PC-9 (cell line): Measurements from ENCODE around the gene FGF3. TPM values are rescaled to one million over a fixed set of nuclear protein-coding genes. Genes with fewer than 3 reads are reported as not detected.

Source experiments
- BruUV-seq: library from RNA; stranded (reverse); fragments of 400-500 nt; replicated peaks from 2 replicates; lab custom pipeline; 2021; lab: Mats Ljungman, UMichigan
- CTCF ChIA-PET: fragments of 300-600 bp; sonication (Branson Sonifier 250); formaldehyde crosslinking; loops from one replicate; lab custom pipeline; 2022; ENCODE audit warnings: antibody characterized with exemption; lab: Charles Lee
- POLR2A ChIA-PET: fragments of 300-600 bp; sonication (Branson Sonifier 250); formaldehyde crosslinking; loops from one replicate; lab custom pipeline; 2022; ENCODE audit warnings: antibody characterized with exemption; ENCODE audit not compliant: unreplicated experiment; lab: Charles Lee
- DNase-seq, 2 experiments: peaks; one replicate each; pipeline versions ENCODE4 v3.0.0 to v3.0.0-alpha.2; 2015 to 2022; ENCODE audit warnings: mixed read lengths in 1 of 2
- H2AFZ ChIP-seq: fragments of 200-600 bp; sonication (generic); 2 replicates; pipeline ENCODE4 v1.8.1; 2017; ENCODE audit warnings: antibody characterized with exemption
- H3F3A ChIP-seq: fragments of 200-600 bp; sonication (generic); 2 replicates; pipeline ENCODE4 v1.8.1; 2017; ENCODE audit warnings: antibody characterized with exemption, mild to moderate bottlenecking, low read depth; ENCODE audit not compliant: insufficient read depth
- H3K27ac ChIP-seq: fragments of 200-600 bp; sonication (generic); 2 replicates; pipeline ENCODE4 v1.6.1; 2016; ENCODE audit warnings: mixed run types
- H3K27me3 ChIP-seq: fragments of 200-600 bp; sonication (generic); 2 replicates; pipeline ENCODE4 v1.6.1; 2016; ENCODE audit warnings: low read depth, mixed run types; ENCODE audit not compliant: insufficient read depth
- H3K36me3 ChIP-seq: fragments of 200-600 bp; sonication (generic); 2 replicates; pipeline ENCODE4 v1.6.1; 2016; ENCODE audit warnings: low read depth, mixed run types
- H3K4me1 ChIP-seq: fragments of 200-600 bp; sonication (generic); replicated peaks from 2 replicates; pipeline ENCODE4 v1.6.1; 2016; ENCODE audit warnings: mixed run types; ENCODE audit not compliant: insufficient read depth
- H3K4me2 ChIP-seq: fragments of 200-600 bp; sonication (generic); 2 replicates; pipeline ENCODE4 v1.6.1; 2017; ENCODE audit warnings: mixed run types
- H3K4me3 ChIP-seq: fragments of 200-600 bp; sonication (generic); 2 replicates; pipeline ENCODE4 v1.6.1; 2016; ENCODE audit warnings: mixed run types
- H3K79me2 ChIP-seq: fragments of 200-600 bp; sonication (generic); 2 replicates; pipeline ENCODE4 v1.6.1; 2017; ENCODE audit warnings: low read depth, mixed run types
- H3K9me2 ChIP-seq: fragments of 200-600 bp; sonication (generic); 2 replicates; pipeline ENCODE4 v1.8.1; 2017; ENCODE audit warnings: mild to moderate bottlenecking; ENCODE audit not compliant: insufficient read depth
- H3K9me3 ChIP-seq: fragments of 200-600 bp; sonication (generic); 2 replicates; pipeline ENCODE4 v1.8.1; 2016; ENCODE audit warnings: low read depth; ENCODE audit not compliant: insufficient read depth
- H4K20me1 ChIP-seq: fragments of 200-600 bp; sonication (generic); 2 replicates; pipeline ENCODE4 v1.8.1; 2017; ENCODE audit not compliant: insufficient read depth
- EZH2 ChIP-seq: fragments of 200-600 bp; sonication (generic); IDR thresholded peaks from 2 replicates; pipeline ENCODE4 v1.8.0; 2017; ENCODE audit warnings: antibody characterized with exemption, low read depth
- intact Hi-C: fragments of 100-400 bp; cut with micrococcal nuclease; formaldehyde crosslinking; loops from one replicate; pipeline ENCODE4 v1.10.0; 2022; ENCODE audit not compliant: unreplicated experiment
- total RNA-seq: library from RNA; stranded (reverse); gene quantifications from 2 replicates; pipeline ENCODE4 v1.2.3, GENCODE V29; 2021
- TF ChIP-seq, protein P1 (sequence below): fragments of 200-600 bp; sonication (generic); conservative IDR thresholded peaks from 2 replicates; pipeline ENCODE4 v1.6.1; 2017; ENCODE audit warnings: mixed run types, antibody characterized with exemption, mild to moderate bottlenecking, moderate library complexity

FGF3 gene
- total RNA-seq, 1 experiment from 2014 or later, result not detected

DNA sequence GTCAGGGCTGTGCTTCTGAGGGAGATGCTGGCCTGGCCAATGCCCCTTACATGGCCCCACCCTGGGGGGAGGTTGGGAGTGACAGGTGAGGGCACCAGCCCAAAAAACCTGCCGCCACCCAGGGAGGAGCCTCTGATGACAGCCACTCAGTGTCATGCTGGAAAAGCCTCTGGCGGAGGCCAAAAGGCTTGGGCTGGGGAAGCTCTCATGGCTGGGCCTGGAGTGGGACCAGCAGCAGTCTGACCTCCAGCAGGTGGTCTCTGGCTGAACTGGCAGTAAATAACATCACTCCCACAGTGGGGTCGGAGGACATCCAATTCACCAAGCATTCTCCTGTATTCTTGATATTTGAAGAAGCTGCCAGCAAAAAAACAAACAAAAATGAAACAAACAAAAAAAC lies 20.1 kb downstream of the FGF3 start:
- H3K27ac ChIP-seq, result no peak overlapping the region
- ChIA-PET CTCF (no interaction called here), POLR2A (no interaction called here)
- TF ChIP-seq, protein P1, sequence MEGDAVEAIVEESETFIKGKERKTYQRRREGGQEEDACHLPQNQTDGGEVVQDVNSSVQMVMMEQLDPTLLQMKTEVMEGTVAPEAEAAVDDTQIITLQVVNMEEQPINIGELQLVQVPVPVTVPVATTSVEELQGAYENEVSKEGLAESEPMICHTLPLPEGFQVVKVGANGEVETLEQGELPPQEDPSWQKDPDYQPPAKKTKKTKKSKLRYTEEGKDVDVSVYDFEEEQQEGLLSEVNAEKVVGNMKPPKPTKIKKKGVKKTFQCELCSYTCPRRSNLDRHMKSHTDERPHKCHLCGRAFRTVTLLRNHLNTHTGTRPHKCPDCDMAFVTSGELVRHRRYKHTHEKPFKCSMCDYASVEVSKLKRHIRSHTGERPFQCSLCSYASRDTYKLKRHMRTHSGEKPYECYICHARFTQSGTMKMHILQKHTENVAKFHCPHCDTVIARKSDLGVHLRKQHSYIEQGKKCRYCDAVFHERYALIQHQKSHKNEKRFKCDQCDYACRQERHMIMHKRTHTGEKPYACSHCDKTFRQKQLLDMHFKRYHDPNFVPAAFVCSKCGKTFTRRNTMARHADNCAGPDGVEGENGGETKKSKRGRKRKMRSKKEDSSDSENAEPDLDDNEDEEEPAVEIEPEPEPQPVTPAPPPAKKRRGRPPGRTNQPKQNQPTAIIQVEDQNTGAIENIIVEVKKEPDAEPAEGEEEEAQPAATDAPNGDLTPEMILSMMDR, result no peak
- TF ChIP-seq EZH2, result no peak
- H3K4me1 ChIP-seq, result no peaks in the 10 kb centered on the region
- H3K4me3 ChIP-seq, result no peak overlapping the region
- H4K20me1 ChIP-seq, result no peaks in the 10 kb centered on the region
- no peak for DNase-seq
- no peaks in the 10 kb centered on the region for H3K36me3 ChIP-seq
- H3K9me2 ChIP-seq, result no peaks in the 10 kb centered on the region
- BruUV-seq, result no TSS peak
- no peaks in the 10 kb centered on the region for H3K27me3 ChIP-seq
- no peak overlapping the region for H3K4me2 ChIP-seq
- H2AFZ ChIP-seq, result no peak overlapping the region
- H3F3A ChIP-seq, result peaks cover 11% of the 10 kb centered on the region; the same call in 1 of the 2 replicates
- no peaks in the 10 kb centered on the region for H3K9me3 ChIP-seq
- intact Hi-C loops, result no loop called here
- no peaks in the 10 kb centered on the region for H3K79me2 ChIP-seq

DNA sequence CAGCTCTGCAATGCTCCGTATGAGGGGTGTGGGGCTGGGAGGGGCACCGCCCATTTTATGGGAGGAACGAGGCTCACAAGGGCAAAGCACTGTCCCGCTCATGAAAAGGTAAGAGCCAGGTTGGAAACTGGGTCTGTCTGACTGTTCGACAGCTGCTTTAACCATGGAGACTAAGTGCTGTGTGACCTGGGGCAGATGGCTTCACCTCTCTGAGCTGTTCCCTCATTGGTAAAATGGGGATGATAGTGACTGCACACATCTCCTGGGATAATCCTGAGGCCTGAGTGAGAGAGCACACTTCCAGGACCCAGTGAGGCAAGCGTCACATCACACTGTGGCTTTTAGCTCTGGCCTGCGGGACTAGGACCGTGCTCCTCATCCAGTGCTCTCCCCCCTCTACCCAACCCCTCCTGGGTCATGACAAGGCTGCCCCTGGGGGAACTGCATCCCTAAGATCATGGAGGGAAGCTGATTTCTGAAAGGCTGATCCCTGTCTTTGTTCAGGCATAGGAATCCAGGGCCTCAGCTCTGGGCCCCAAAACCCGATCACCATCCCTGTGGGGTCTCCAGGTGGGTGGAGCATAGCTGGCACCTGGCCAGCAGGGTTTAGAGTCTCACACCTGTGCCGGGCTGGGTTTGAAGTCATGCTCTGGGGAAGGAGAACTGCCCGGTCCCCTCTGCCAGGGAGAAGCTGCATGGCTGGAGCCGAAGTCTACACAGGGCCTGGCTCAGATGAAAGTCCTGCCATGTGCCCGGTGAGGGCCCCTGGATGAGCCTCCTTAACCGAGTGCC lies 21.3 kb downstream of the FGF3 start:
- no peak for DNase-seq
- Histone ChIP-seq H3K9me3 (no peaks in the 10 kb centered on the region), H3K79me2 (no peaks in the 10 kb centered on the region), H3K27ac (no peak overlapping the region), H3K27me3 (no peaks in the 10 kb centered on the region), H2AFZ (no peak overlapping the region), H3K4me2 (no peak overlapping the region), H3K4me1 (no peaks in the 10 kb centered on the region), H3F3A (peaks cover 14% of the 10 kb centered on the region), H3K9me2 (no peaks in the 10 kb centered on the region), H3K36me3 (no peaks in the 10 kb centered on the region), H4K20me1 (no peaks in the 10 kb centered on the region), H3K4me3 (no peak overlapping the region)
- POLR2A ChIA-PET, result no interaction called here
- BruUV-seq, result no TSS peak
- CTCF ChIA-PET, result no interaction called here
- intact Hi-C loops, result no loop called here
- TF ChIP-seq, protein P1, result no peak
- TF ChIP-seq EZH2, result no peak

DNA sequence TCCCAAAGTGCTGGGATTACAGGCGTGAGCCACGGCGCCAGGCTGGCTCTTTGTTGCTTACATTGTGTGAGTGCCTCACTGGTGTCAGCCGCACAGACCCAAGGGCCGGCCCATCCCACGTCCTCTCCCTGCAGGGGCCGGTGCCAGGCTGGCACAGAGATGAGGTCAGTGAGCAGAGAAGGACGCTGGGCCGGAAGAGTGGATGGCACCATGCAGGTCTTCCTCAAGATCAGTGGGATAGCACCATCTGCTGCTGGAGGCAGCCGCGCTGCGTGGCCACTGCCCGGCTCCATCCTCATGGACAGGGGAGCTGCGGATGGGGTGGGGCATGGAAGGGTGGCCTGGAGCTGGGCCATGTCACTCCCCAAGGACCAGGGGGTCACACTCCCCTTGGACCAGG lies 22.1 kb downstream of the FGF3 start:
- ChIA-PET POLR2A (no interaction called here), CTCF (no interaction called here)
- BruUV-seq, result no TSS peak
- intact Hi-C loops, result no loop called here
- H4K20me1 ChIP-seq, result no peaks in the 10 kb centered on the region
- no peak for TF ChIP-seq EZH2
- TF ChIP-seq, protein P1, result no peak; the same call in 1 of the 2 replicates
- no peak overlapping the region for H3K4me2 ChIP-seq
- H3K9me2 ChIP-seq, result no peaks in the 10 kb centered on the region
- H3K36me3 ChIP-seq, result no peaks in the 10 kb centered on the region
- H3K79me2 ChIP-seq, result no peaks in the 10 kb centered on the region
- H3K27ac ChIP-seq, result no peak overlapping the region
- no peak for DNase-seq
- no peak overlapping the region for H2AFZ ChIP-seq
- H3F3A ChIP-seq, result peaks cover 12% of the 10 kb centered on the region
- H3K27me3 ChIP-seq, result no peaks in the 10 kb centered on the region
- H3K4me1 ChIP-seq, result no peaks in the 10 kb centered on the region
- H3K9me3 ChIP-seq, result no peaks in the 10 kb centered on the region
- H3K4me3 ChIP-seq, result no peak overlapping the region
